GM18951 (cell line): ENCODE results near the gene KCNQ1OT1.

Experiments used
- POLR2A ChIP-seq: IDR thresholded peaks from 4 replicates; pipeline ENCODE4 v1.6.1; 2011; ENCODE audit warnings: mild to moderate bottlenecking; ENCODE audit not compliant: insufficient read length, insufficient read depth; ENCODE audit errors: extremely low read depth
- in situ Hi-C: fragments of 300-500 bp; cut with MboI; formaldehyde crosslinking; loops from one replicate; pipeline ENCODE4 v1.12.0; 2022; ENCODE audit warnings: low sequenced_read_pairs, mixed read lengths, inconsistent platforms; ENCODE audit not compliant: unreplicated experiment

Gene KCNQ1OT1

DNA sequence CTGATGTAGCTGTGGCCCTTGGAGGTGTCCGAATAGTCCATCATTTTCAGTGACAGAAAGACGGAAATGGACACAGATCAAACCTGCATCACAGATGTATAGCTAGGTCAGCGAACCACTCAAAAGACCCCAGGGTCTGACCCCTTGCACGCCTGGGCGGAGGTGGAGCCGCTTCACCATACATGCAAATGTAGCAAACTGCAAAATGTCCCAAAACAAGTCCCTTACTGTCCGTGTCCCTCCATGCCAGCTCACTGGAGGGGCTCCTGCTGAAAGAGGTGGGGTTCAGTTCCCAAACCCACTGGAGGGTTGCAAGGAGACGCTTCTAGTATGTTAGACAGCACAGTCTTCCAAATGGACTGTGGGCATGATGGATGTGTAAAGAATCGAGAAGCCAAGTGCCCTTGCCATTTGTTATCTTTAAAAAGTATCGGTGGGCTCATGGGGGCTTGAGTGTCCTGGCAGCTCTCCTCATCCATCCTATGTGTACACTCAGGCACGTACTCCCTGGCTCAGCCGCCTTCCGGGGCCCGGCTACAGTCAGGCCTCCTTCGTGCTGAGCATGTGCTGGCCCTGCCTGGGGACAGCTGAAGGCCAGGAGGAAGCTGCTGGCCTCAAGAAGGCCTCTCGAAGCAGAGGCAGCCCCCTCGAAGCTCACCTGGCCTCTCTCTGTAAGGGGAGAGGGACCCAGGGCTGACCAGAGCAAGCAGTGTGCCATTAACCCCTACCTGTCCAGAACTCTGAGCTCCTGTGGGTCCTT, 20.2 kb upstream of the KCNQ1OT1 start:
- TF ChIP-seq POLR2A, result no peak
- in situ Hi-C loops, result no loop called here

DNA sequence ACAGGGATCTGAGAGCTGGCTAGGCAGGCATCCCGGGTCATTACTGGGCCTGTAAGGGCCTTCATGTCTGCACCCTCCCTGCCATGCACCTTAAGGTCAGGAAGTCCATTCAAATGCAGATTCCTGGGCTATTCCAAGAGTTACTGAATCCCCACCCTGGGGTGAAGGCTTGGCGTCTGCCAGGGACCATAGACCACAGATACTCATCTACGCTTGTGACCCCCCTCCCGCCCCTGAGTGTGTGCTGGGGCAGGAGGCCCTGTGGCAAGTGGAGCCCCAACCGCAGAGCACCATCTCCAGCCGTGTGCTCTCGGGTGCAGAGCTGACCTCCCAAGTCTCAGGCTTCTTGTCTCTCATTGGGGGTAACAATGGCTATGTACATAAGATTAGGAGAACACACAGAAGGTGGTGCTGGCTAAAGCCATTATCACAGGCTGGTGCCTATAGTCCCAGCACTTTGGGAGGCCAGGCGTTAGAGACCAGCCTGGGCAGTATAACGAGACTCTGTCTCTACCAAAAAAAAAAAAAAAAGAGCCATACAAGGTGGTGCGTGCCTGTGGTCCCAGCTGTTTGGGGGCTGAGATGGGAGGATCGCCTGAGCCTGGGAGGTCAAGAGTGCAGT, 19.1 kb upstream of the KCNQ1OT1 start:
- TF ChIP-seq POLR2A, result no peak
- in situ Hi-C loops, result no loop called here

DNA sequence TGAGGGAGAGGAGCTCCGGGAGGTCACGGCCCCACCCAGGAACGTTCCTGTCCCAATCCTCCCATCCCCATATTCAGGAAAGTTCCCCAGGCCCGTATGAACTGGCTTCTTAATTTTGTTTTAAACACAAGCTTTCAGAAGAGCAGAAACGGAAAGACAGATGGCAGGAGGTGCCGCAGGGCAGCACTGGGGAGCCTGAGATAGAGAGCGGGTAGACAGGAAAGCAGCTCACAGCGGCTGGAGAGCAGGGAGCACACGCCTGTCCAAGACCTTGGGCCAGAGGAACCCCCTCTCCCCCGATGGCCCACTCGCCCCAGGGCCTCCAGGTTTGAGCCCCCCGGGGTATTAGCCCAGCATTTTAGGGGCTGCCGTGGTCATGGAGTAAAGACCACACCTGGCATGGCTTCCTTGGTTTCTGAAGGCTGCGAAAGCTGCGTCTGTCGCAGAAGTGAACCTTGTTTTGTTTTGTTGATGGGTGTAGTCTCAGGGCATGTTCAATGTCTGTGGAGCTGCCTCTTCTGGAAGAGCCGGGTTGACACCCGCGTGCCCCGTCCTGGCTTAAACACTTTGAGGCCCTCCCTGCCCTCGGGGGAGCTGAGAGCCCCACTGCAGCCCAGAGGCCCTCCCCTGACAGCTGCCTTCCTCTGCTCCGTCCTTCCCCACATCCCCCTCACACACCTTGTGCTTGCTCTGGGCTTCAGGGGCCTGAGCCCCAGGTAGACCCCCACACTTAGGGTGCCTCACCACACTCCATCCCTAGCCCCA, 17.9 kb upstream of the KCNQ1OT1 start:
- in situ Hi-C loops, result no loop called here
- no peak for TF ChIP-seq POLR2A

DNA sequence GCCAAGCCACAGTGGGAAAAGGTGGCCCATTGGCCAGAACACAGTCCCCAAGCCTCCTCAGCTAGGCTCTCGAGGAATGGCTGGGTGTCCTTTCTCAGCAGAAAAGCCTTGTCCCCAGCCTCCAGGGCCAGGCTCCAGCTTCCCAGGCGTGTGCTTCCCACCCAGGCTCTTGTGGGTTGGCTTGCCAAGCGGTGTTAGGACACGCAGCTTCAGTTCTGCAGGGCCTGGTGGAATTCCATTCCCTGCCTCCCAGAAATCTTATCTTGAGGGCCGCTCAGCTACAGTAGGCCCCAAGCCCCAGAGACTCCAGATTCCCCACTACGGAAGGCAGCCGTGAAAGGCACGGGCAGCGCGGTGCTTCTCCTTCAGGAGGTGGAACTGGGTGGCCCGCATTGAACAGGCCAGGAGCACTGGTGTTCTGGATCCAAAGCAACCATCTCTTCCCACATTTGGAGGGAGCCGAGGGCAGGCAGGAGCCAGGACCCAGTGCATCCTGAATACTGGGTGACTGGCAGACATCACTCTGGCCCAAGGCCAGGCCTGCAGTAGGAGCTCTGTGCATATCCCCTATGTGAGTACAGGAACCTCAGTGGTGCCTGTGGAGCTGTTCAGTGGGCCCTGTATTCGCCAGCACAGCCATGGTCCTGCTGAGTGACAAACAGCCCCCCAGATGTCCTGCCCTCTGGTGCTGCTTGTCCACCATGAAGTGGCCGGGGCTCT, 16.7 kb upstream of the KCNQ1OT1 start:
- TF ChIP-seq POLR2A, result no peak
- in situ Hi-C loops, result no loop called here

DNA sequence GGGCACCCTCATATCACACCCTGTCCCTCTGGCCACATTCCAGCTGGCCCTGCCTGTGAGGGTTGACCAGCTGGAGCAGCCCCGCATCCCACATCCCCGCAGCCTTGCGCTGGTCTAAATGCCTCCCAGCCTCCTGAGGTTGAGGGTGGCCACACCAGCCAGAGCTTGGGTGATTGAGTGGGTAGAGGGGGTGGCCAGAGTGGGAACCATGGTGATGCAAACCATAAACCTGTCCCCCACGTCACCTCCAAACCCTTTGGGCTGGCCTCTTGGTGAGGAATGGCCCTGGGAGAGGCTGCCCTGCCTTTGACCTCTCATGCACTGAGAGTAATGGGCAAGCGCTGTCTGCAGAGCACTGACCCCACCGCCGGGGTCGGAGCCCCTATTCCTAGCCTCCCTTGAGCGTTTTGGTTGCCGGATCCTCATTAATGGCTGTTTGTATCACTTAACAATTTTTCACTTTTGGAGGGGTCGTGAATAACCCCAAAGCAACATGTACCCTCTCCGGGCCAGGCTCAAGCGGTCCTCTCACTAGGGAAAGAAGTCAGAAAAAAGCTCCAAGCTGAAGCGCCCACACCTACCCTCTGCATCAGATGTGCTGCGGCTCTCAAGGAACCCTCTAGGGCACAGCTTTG, 16.0 kb upstream of the KCNQ1OT1 start:
- TF ChIP-seq POLR2A, result no peak
- in situ Hi-C loops, result no loop called here

DNA sequence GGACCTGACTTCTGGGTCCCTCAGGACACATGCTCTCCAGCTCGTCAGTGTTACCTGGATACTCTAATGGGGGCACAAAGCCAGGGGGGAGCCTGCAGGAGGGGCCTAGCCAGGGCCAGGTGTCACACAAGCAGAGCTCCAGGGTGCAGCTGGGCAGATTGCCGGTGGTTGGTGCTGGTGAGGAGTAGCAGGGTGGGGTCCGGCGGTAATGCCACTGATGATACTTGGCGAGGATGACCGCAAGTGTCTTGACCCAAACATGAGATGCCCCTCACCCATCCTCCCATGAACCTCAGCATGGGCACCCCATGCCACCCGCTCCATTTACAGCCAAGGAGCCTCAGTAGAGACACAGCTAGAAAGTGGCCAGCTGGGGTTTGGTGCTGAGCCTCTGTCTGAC, 15.1 kb upstream of the KCNQ1OT1 start:
- in situ Hi-C loops, result no loop called here
- no peak for TF ChIP-seq POLR2A

DNA sequence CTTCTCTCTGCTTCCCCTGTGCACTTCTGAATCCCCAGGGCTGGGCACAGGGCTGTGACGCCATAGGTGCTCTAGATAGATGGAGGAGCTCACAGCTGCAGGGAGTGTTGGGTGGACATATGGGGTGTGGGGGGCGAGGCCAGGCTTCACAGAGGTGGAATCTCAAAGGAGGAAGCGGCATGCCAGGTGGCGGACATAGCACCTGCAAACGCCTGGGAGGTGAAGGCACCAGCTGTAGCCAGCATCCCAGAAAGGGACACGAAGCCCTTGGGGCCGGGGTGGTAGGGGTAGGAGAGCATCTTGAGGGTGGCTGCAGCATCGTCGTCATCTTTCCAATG, 14.6 kb upstream of the KCNQ1OT1 start:
- in situ Hi-C loops, result no loop called here
- TF ChIP-seq POLR2A, result no peak

DNA sequence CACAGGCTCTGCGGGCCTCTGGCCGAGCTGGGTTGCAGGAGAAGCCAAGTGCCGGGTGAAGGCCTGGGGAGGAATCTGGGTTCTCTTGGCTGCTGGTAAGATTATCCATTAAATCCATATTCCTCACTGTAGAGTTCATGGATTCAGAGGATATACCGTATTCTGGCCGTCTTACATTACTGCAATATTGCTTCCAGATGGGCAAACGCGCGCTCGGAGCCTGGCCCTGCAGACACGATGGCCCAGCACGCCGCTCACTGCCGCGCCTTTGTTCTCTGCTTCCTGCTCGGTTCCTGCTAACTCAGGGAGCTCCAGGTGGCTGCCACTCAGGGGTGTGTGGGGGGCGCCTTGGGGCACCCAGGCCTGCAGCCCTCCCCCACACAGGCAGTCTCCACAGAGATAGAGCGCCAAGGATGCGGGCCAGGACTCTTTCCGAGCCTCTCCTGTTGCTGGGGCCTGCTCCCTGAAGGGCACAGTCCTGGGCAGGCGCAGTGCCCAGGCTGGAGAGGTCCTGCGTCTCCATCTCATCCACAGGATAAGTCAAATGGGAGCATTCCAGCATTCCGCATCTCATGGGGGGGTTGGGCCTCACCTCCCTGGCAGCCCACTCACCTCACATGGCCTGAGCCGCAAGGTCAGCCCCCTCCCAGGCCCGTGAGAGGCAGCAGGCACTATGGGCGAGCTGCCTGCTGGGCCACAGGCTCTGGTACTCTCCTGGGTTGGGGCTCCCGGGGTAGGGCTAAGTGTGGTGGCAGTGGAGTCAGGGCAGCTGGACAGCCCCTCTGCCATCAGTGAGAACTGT, 14.1 kb upstream of the KCNQ1OT1 start:
- in situ Hi-C loops, result no loop called here
- no peak for TF ChIP-seq POLR2A

DNA sequence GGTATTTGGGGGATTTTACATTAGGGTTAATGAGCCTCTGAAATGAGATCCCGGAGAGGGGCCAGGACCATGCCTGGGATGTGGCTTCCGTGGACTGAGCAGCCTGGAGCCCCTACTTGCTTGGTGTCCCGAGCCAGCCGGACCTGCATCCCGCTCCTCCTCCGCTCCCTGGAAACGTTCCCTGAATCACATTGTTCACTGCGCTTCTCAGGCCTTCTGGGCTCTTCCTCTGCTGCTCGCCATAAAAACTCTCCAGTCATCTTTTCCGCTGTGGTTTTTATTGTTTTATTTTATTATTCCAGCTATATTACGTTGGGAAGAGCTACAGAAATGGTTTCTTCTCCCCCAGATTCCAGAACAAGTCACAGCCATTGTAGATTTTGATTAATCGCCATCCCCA, 13.3 kb upstream of the KCNQ1OT1 start:
- TF ChIP-seq POLR2A, result no peak
- in situ Hi-C loops, result no loop called here

DNA sequence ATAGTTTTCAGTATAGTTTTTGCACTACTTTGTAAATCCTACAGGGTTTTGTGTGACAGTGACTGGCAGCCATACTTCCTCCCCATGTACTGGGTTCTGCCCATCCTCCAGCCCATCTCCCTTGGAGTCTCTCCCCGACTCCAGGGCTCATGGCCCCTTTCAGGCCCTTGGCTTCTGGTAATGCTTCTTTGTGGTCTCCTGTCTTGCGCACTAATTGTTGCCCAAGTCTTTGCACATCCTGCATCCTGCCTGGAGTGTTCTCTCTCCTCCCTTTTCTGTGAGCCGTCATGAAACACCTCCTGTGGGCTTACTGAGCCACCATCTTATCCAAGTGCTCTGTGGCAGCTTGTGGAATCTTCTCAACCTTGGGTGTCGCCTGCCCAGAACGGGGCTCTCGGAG, 11.4 kb upstream of the KCNQ1OT1 start:
- TF ChIP-seq POLR2A, result no peak
- in situ Hi-C loops, result no loop called here

DNA sequence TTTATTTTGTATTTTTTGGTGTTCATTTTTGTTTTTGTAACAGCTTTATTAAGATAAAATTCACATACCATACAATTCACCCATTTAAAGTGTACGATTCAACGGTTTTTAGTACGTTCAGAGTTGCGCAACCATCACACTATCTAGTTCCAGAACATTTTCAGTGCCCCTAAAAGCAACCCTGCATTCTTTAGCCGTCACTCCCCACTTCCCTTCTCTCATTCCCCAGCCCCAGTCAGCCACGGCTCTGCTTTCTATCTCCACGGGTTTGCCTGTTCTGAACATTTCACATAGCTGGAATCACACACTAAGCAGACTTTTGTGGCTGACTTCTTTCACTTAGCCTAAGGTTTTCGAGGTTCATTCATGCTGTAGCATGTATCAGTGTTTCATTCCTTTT, 9.6 kb upstream of the KCNQ1OT1 start:
- in situ Hi-C loops, result no loop called here
- no peak for TF ChIP-seq POLR2A

DNA sequence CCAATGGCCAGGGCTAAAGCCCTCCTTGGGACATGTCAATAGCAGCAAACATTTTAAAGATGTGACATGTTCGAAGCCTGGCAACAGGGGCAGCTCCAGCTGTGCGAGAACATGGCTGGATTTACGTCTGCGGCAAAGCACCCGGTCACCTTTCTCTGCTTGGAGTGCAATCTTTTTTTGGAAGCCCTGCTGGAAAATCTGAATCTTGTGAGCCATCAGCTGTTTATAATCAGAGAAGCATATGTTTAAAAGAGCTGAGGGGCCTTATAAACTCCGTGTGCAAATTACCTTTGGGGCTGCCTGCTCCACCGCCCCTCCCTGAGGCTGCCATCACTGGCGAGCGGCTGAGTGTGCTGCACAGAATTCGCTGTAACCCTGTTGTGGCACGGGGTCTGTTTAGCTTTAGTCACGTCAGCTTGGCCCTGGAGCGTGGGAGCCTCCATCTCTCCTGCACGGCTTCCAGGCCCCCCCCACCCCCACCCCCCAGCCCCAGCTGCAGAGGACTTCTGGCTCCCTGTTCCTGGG, 9.0 kb upstream of the KCNQ1OT1 start:
- no peak for TF ChIP-seq POLR2A
- in situ Hi-C loops, result no loop called here
